Subcutaneous adipose tissue (tissue), 4 donors: ENCODE results near the gene ZBTB42. TPM values are rescaled to one million over a fixed set of nuclear protein-coding genes. Genes with fewer than 3 reads are reported as not detected.

Source experiments
- CTCF ChIP-seq: fragments of 450-650 bp; IDR thresholded peaks from one replicate; pipeline ENCODE4 v1.5.1; 2016; ENCODE audit warnings: low read depth, mild to moderate bottlenecking, control low read depth, antibody characterized with exemption, moderate library complexity
- total RNA-seq, 4 donors: library from RNA; depleted of rRNA; stranded (reverse); fragments of >200 nt; gene quantifications; one replicate each; pipeline ENCODE4 v1.1.0, GENCODE V29; 2016

ZBTB42 gene
- total RNA-seq, 4 donors from 2014 or later = 1.5 to 18.1 (median 3.1) TPM

GRCh38 chr14:104803280-104803911, 2.5 kb downstream of the ZBTB42 start:
- TF ChIP-seq CTCF = no peak

GRCh38 chr14:104803912-104804410, 3.1 kb downstream of the ZBTB42 start:
- no peak for TF ChIP-seq CTCF

- TF ChIP-seq CTCF = no peak
These were observed 3.8 kb downstream of the ZBTB42 start for GRCh38 chr14:104804481-104805325.

DNA sequence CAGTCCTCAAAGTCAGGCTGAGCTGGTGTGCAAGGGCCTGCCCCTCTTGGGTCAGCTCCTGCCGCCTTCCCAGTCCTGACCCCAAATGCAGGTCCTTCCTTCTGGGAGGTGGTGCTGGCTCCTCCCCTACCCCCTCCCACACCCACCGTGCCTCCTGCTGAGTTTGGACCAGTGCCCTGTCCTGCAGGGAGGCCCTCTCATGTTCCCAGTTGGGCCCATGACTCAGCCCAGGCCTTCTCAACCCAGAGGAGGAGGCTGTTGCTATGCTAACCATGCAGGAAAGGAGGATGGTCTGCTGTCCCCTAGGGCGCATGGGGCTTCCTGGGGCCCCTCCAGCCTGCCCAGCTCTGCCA, 4.4 kb downstream of the ZBTB42 start:
- no peak for TF ChIP-seq CTCF

- TF ChIP-seq CTCF = no peak
These were observed 5.2 kb downstream of the ZBTB42 start for GRCh38 chr14:104805941-104806624.

DNA sequence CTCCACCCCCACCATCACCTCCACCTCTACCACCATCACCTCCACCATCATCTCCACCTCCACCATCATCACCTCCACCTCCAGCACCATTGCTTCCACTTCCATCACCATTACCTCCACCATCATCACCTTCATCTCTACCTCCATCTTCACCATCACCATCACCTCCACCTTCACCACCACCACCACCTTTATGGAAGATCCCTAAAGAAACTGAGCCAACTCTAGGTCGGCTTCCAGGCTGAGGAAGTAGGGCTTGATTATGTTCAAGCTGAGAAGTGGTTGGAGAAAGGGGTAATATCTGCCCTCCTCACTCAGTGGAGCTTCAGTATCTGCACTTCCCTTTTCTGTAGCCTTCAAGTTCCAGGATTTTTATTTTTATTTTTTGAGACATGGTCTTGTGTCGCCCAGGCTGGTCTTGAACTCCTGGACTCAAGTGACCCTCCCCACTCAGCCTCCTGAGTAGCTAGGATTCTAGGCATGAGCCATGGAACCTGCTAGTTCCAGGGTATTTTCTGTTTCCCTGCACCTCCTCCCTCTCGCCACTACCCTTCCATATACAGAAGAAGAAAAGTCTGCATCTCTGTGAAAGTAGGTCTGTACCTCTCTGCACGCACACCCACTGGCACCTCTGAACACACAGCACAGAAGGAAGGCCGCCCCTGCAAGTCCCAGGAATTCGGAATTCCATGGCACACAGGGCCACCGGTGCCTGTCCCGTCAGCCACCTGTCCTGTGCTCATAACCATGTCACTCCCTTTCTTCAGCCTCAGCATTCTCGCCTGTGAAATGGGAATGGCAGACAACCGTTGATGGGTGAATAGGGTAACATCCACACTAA, 5.9 kb downstream of the ZBTB42 start:
- TF ChIP-seq CTCF = no peak
